GM18498 (cell line): Measurements from ENCODE around the gene NBAS.
"Not testable (repeated sequence)": the region's sequence is repeated elsewhere in the genome, so short reads cannot be mapped to it uniquely, and the experiment has no call there.

Experiments
- ATAC-seq: cut with Tn5 transposase; IDR thresholded peaks from one replicate; pipeline ENCODE4 v1.9.1; 2021; ENCODE audit warnings: mild to moderate bottlenecking, moderate library complexity; ENCODE audit not compliant: unreplicated experiment

The NBAS gene

DNA sequence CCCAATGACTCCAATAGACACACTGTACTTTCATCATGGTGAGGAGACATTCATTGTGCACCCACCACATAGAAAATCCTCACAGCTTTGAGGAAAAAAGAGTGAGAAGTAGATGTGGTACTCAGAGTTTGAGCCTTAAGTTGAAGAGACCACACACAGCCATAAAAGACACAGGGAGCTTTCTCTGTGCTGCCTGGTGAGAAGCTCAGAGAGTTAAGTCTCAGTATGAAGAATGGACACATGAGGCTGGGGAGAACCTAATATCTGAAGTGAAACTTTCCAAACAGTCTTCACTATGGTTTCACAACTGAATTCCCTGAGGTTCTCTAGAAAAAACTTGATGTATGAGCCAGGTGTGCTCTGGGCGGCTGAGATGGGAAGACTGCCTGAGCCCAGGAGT, 237.9 kb downstream of the NBAS start:
- ATAC-seq, result no peak

GRCh38 chr2:15321481-15321880, 239.7 kb downstream of the NBAS start:
- ATAC-seq, result not testable (repeated sequence)

GRCh38 chr2:15316370-15316814, 244.7 kb downstream of the NBAS start:
- no peak for ATAC-seq

DNA sequence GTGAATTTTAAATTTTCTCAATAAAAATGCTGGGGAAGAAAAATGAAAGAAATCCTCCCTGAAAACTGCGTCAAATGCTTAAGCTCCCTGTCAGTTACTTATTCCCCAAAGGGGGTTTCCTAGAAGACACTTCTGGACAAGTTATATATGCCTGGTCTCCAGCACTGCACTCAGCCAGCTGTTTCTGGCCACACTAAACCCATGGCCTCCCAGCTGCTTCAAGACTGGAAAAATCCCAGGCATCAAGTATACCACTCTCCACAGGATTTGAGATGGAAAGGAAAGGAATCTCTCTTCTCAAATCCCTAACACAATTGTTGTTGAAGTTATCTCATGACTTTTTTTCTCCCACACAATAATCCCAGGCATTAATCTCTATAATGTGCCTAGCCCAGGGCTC, 245.7 kb downstream of the NBAS start:
- ATAC-seq, result no peak

DNA sequence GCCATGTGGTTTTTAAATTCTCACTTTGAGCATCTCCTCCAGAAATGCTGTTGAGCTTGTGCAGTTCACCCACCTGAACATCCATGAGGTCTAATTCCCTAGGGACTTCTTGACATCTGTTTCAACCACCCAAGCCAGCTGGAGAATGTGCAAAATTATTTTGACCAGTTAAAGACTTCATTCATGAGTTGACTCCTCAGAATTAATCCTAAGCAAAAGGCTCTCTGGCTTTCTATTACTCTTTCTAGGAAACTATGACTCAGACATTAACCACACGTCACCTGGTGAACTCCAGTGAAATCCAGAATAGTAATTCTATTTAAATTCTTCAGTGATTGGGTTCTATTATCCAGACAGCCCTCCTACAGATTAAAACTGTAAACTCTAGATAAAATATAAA, 247.5 kb downstream of the NBAS start:
- ATAC-seq, result peak; percentile 64

DNA sequence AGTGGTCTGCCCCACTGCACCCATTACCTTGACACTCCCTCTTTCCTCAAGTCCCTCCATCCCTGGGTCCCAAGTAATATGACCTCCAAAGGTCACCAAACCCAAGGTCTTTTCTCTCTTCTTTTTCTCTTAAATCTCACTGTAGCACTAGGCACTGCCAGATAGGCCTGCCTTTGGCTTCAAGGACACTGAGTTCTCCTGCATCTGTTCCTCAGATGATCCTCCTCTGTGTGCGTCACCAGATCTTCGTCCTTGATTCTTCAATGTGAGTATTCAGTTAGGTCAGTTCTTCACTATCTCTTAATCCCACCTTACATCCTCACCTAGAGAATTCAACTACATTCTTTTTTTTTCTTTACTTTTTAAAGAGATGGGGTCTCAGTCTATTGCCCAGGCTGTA, 249.2 kb downstream of the NBAS start:
- ATAC-seq, result no peak

DNA sequence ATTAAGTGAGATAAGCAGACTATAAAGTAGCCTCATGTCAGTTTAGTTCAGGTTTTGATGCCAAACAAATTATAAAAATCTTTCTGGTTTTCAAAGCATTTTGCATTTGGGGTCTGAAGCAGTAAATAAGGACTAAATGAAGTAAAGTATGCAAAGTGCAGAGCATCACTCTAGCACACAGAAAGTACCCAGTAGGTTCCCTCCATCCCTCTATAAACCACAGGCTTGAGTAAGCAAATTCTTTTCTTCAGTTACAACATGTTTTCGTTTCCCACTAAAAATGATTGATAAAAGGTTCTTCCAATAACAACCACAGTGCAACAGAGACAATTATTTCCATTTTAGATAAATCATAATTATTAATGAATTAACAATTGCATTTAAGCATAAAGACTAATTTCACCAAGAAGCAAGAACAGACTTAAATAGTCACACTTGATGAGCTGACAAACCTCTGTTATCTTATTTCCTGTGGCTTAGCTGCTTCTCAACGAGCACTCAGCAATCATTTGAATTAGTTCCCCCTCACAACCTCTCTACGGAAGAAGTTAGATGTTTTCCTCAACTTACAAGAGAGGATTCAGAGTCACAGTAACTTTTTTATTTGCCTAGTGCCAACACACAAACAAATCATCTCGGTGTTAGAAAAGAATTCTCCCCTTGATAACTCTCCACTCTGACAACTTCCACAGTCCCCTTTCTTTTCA, 249.8 kb downstream of the NBAS start:
- ATAC-seq, result peak; percentile 82

DNA sequence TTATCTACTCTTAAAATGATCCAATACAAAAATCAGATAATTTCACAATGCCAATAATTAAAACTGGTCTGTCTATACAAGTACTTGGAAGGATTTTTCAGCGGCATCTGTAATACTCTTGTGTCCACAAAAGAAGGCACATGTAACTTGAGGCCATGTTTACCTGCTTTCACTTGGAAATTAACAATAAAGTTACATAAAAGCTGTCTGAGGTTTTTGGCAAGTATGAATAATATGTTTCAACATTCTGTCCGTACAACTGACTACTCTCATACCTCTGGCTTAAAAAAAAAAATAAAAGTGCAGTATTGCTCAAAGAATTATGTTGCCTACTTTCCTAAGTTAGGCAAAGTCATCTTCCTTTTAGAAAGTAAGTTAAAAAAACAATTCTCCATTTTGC, 253.6 kb downstream of the NBAS start:
- no peak for ATAC-seq

DNA sequence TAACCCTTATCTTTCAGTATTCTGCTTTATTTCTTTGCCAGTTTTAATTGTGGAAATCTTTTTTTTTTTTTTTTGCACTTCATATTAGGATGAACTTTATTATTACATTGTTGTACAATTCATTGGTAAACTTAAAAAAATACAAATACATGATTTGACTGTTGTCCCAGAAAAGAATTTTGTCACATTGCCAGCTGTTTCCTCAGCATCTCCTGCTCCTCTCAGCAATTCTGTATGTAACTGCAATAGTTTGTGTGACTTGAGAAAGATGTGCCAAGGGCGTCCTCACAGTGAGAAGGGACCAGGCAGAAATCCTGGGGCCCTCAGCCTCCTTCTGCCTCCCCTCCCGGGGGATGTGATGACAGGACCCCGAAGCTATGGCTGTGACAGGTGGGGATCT, 254.4 kb downstream of the NBAS start:
- ATAC-seq, result no peak

- no peak for ATAC-seq
These were observed 257.3 kb downstream of the NBAS start for GRCh38 chr2:15303874-15304273.

DNA sequence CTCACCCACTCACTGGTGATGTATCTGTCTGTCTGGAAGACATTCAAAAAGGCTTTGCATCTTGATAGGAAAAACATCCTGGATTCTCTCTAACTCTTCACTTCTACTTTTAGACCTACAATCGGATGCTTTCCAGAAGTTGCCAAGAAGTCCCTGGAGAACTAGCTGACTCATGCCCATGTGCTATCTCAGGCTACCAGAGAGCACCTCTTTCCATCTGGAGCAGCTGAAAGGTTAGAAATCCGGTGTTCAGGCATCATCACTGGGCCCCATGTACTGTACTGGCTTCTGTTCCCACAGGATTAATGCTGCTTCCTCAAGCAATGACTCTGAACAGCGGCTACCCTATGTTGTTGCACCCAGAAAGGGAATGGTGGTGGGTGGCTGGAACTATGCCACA, 259.0 kb downstream of the NBAS start:
- ATAC-seq, result no peak

GRCh38 chr2:15300624-15301573, 260.2 kb downstream of the NBAS start:
- ATAC-seq, result no peak

- no peak for ATAC-seq
These were observed 261.1 kb downstream of the NBAS start for GRCh38 chr2:15299904-15300520.

DNA sequence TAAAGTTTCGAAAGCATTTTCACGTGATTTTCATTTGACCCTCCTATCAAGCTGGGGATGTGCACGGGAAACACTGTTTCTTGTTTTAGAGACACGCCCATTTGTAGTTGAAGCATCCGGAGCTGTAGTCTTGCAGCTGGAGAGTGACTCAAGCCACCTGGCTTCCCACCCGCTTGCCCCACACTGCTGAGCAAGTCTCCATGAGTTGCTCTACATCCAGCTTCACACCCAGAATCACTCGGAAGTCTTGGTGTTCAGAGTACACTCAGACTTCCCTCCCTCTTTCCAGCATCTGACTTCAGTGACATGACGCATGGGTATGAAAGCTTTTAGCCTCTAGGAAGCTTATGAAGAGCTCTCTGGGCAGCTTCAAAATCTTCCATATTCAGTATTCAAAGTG, 262.4 kb downstream of the NBAS start:
- ATAC-seq, result no peak

DNA sequence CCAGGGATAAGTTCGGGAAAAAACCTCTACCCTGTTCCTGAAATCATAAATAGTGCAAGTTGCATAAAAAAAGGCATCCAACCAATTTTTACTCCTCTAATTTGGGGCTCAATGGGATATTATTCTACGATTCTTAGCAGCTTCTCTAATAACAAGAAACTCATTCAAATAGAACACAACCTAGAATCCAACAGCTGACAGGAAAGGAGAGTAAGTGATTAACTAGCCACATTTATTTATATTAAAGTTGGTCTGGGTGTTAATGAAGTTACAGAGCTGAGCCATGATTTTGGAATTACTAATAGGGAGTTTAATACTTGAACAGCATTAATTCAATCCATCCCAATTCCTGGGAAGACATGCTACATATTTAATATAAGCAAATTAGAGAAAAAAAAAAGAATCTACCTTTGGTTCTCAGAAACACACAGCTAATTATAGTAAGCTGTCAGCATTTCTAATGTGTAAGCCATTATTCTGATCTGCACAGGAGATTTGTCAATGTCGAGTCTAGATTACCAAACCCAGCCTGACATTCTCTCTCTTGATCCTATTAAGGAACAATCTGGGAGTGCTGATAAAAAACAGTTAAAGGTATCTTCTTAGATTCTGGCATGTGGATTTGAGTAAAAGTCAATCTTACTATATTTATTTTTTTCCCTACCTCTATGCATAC, 267.7 kb downstream of the NBAS start:
- peak; percentile 75 for ATAC-seq

GRCh38 chr2:15287447-15288184, 273.5 kb downstream of the NBAS start:
- ATAC-seq, result no peak

DNA sequence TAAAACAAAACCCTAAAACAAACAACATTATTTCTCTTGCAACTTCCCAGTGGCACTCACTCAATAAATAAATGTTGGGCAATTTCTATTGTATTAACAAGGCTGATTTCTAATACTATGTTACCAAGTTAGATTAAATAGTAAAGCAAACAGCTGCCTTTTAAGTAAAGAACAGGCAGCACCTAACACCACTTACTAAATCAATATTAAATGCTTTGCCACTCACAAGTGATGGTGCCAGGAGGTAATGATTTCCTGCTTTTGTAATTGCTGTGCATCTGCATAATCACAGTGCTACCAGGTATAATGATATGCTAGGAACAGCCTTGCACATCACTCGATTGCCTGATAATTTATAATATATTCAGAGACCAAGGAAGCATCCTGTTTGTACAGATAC, 276.5 kb downstream of the NBAS start:
- ATAC-seq, result no peak

GRCh38 chr2:15281681-15282080, 279.5 kb downstream of the NBAS start:
- ATAC-seq, result peak; percentile 48

- no peak for ATAC-seq
These were observed 281.8 kb downstream of the NBAS start for GRCh38 chr2:15279201-15279876.

GRCh38 chr2:15278296-15278695, 282.8 kb downstream of the NBAS start:
- no peak for ATAC-seq
